DND-41 (cell line): Measurements from ENCODE around the gene IER2.

Source experiments
- ATAC-seq: fragments of 200-7000 bp; cut with Tn5 transposase; 3 replicates; pipeline ENCODE4 v1.9.1; 2021; ENCODE audit warnings: low read depth; ENCODE audit not compliant: insufficient read depth
- DNase-seq: peaks from one replicate; pipeline ENCODE4 v3.0.0-alpha.2; 2020
- H2AFZ ChIP-seq: 2 replicates; pipeline ENCODE4 v1.6.0; 2012; ENCODE audit warnings: low read depth, low read length
- H3K27ac ChIP-seq: 2 replicates; pipeline ENCODE4 v1.5.1; 2012; ENCODE audit warnings: low read length, inconsistent platforms
- H3K27me3 ChIP-seq: fragments of 200-600 bp; sonication (generic); 2 replicates; pipeline ENCODE4 v1.6.0; 2012; ENCODE audit warnings: low read length, mild to moderate bottlenecking, inconsistent platforms; ENCODE audit not compliant: insufficient read depth, poor library complexity
- H3K36me3 ChIP-seq: 2 replicates; pipeline ENCODE4 v1.5.1; 2012; ENCODE audit warnings: low read length, inconsistent platforms; ENCODE audit not compliant: insufficient read depth
- H3K4me1 ChIP-seq: 2 replicates; pipeline ENCODE4 v1.5.1; 2012; ENCODE audit warnings: mild to moderate bottlenecking, low read length; ENCODE audit not compliant: insufficient read depth
- H3K4me2 ChIP-seq: 2 replicates; pipeline ENCODE4 v1.6.0; 2012; ENCODE audit warnings: mild to moderate bottlenecking, moderate library complexity, low read length, inconsistent platforms; ENCODE audit not compliant: insufficient read depth
- H3K4me3 ChIP-seq, 2 experiments: fragments of 200-600 bp in 1 of 2; shearing (Covaris generic) in 1 of 2; 2 replicates each; pipeline ENCODE4 v1.5.1; 2012 to 2016; ENCODE audit warnings: inconsistent platforms in 2 of 2, low read length in 2 of 2, mild to moderate bottlenecking in 2 of 2, low read depth in 1 of 2, moderate library complexity in 1 of 2
- H3K79me2 ChIP-seq: 2 replicates; pipeline ENCODE4 v1.6.0; 2012; ENCODE audit warnings: low read length, inconsistent platforms; ENCODE audit not compliant: insufficient read depth
- H3K9ac ChIP-seq: 2 replicates; pipeline ENCODE4 v1.6.0; 2012; ENCODE audit warnings: low read depth, mild to moderate bottlenecking, inconsistent platforms, low read length, moderate library complexity
- H3K9me3 ChIP-seq: 2 replicates; pipeline ENCODE4 v1.5.1; 2012; ENCODE audit warnings: low read length, moderate library complexity, mild to moderate bottlenecking, inconsistent platforms; ENCODE audit not compliant: insufficient read depth, severe bottlenecking
- H4K20me1 ChIP-seq: 2 replicates; pipeline ENCODE4 v1.6.0; 2012; ENCODE audit warnings: low read length; ENCODE audit not compliant: insufficient read depth
- EZH2 ChIP-seq: IDR thresholded peaks from 3 replicates; pipeline ENCODE4 v1.6.1; 2012; ENCODE audit warnings: borderline replicate concordance, low read depth, mild to moderate bottlenecking, moderate library complexity, low read length, inconsistent platforms; ENCODE audit not compliant: severe bottlenecking
- TF ChIP-seq, protein P1 (sequence below): IDR thresholded peaks from 2 replicates; pipeline ENCODE4 v1.5.1; 2012; ENCODE audit warnings: borderline replicate concordance, low read length, moderate library complexity, mild to moderate bottlenecking; ENCODE audit not compliant: poor library complexity, severe bottlenecking; ENCODE audit errors: extremely low read depth

IER2 gene

DNA sequence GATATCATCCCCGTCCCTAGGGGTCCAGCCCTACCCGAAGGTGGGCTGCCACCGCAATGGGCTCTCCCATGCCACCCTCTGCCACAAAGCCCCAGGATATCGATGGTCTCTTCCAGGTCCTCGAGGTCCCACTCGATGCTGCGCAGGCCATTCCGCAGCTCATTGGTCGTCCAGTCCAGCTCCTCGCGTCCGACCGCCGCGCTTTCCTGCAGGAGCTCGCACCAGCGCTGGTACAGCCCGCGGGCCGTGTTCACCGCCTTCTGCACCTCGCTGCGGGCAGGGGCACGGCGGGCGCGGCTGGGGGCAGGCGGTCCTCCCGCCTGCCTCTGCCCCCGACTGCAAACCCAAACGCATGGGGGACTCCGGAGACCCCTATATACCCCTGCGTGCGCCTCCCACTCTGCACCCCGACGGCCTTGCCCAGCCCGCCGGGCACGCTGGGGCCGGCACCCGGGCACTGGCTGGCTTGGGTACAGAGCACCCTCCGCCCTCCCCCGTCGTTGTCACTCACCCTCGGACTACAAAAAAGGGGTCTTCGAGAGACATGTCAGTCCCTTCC lies 504 bp upstream of the IER2 start:
- peak overlapping the region; percentile 87 for H3K9ac ChIP-seq
- peak overlapping the region; percentile 100 for H3K4me2 ChIP-seq
- H3K27me3 ChIP-seq = peaks cover 16% of the 10 kb centered on the region
- ATAC-seq = peak; percentile 4
- H3K4me3 ChIP-seq = peak overlapping the region; percentile 54 to 68
- H2AFZ ChIP-seq = peak overlapping the region; percentile 74
- H3K4me1 ChIP-seq = peaks cover 45% of the 10 kb centered on the region
- no peak for TF ChIP-seq EZH2
- TF ChIP-seq, protein P1, sequence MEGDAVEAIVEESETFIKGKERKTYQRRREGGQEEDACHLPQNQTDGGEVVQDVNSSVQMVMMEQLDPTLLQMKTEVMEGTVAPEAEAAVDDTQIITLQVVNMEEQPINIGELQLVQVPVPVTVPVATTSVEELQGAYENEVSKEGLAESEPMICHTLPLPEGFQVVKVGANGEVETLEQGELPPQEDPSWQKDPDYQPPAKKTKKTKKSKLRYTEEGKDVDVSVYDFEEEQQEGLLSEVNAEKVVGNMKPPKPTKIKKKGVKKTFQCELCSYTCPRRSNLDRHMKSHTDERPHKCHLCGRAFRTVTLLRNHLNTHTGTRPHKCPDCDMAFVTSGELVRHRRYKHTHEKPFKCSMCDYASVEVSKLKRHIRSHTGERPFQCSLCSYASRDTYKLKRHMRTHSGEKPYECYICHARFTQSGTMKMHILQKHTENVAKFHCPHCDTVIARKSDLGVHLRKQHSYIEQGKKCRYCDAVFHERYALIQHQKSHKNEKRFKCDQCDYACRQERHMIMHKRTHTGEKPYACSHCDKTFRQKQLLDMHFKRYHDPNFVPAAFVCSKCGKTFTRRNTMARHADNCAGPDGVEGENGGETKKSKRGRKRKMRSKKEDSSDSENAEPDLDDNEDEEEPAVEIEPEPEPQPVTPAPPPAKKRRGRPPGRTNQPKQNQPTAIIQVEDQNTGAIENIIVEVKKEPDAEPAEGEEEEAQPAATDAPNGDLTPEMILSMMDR = no peak
- DNase-seq = peak; percentile 43
- H4K20me1 ChIP-seq = peaks cover 19% of the 10 kb centered on the region
- H3K27ac ChIP-seq = peak overlapping the region; percentile 74
- H3K9me3 ChIP-seq = no peaks in the 10 kb centered on the region
- peaks cover 18% of the 10 kb centered on the region for H3K36me3 ChIP-seq
- peaks cover 33% of the 10 kb centered on the region for H3K79me2 ChIP-seq

DNA sequence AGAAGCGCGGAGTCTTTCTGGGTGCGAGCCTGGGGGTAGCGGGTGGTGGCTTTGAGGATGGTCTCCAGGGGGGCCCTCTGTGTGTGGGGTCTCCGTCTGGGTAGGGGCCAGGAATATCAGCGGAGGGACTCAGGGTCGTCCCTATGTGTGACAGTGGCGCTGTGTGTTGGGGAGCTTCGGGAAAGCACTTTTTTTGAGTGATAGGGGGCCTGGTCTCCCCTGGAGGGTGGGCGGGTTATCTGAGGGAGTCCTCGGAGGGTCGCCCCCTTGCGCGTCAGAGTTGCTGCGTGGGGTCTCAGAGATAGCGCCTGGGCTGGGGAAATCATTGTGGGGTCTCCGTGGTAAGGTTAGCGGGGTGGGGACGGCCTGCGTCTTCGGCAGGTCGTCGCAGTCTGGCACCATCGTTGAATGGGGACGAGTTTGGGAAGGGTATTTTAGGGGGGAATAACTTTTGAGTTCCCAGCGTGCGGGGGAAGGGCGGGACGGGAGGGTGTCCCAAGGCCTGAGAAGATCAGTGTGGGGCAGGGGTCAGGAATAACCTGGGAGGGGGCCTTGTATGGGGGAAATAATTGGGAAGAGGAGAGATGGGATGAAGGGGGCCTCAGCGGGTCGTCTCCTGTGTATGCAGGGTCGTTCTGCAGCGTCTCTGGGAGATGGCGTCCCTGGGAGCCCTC lies 857 bp downstream of the IER2 start:
- H3K4me2 ChIP-seq = peak overlapping the region; percentile 100
- no peak for TF ChIP-seq EZH2
- TF ChIP-seq, protein P1 = no peak
- peak overlapping the region; percentile 79 for H3K27ac ChIP-seq
- DNase-seq = peak; percentile 54
- peaks cover 59% of the 10 kb centered on the region for H3K4me1 ChIP-seq
- peak overlapping the region; percentile 54 to 68 for H3K4me3 ChIP-seq
- peaks cover 16% of the 10 kb centered on the region for H3K27me3 ChIP-seq
- H3K79me2 ChIP-seq = peaks cover 33% of the 10 kb centered on the region
- peaks cover 27% of the 10 kb centered on the region for H4K20me1 ChIP-seq
- H3K9ac ChIP-seq = peak overlapping the region; percentile 87
- H3K36me3 ChIP-seq = peaks cover 11% of the 10 kb centered on the region; the same call in 1 of the 2 replicates
- peak; percentile 20 for ATAC-seq
- H3K9me3 ChIP-seq = no peaks in the 10 kb centered on the region
- H2AFZ ChIP-seq = peak overlapping the region; percentile 60

DNA sequence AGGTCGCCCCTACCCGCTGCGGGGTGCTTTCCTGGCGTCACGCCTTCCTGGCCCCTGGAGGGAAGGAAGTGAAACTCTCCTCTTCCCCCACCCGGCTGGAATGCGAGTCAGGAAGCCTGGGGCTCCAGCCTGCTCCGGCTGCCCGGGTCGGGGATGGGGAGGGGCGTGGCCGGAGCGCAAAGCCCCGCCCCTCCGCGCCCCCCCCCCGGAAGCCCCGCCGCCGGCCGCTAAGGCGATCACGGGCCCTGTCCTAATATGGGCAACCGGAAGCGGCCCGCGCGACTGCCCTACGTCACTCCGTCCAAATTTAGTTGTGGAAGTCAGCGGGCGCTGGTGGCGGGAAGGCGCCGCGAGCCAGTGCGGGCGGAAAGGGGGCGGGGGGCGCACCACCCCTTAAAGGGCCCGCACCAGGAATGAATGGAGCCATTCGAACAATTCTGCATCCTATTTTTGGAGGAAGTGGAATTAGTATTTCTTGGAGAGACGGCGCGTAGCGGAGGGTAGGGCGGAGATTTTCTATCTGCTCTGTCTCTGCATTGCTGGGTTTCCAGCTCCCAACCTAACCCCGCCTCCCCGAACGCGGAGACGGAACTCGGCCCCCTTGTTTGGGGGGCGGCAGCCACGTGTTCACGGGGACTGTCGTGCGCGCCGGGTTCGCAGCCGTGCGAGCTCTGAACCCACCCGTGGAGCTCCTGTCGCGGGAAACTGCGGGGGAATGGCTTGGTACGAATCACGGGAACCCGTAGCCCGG lies 1.6 kb downstream of the IER2 start:
- Histone ChIP-seq H3K4me3 (peak overlapping the region; percentile 54 to 88), H3K9me3 (no peaks in the 10 kb centered on the region), H3K9ac (peak overlapping the region; percentile 87), H3K4me1 (peaks cover 64% of the 10 kb centered on the region), H2AFZ (peak overlapping the region; percentile 71), H3K36me3 (peaks cover 11% of the 10 kb centered on the region; the same call in 1 of the 2 replicates), H3K79me2 (peaks cover 33% of the 10 kb centered on the region), H4K20me1 (peaks cover 27% of the 10 kb centered on the region), H3K27ac (peak overlapping the region; percentile 80), H3K4me2 (peak overlapping the region; percentile 100), H3K27me3 (peaks cover 16% of the 10 kb centered on the region)
- ATAC-seq (peak; percentile 65), DNase-seq (peak; percentile 97)
- TF ChIP-seq, protein P1 = no peak
- TF ChIP-seq EZH2 = no peak
